Immature natural killer cell (primary cell): ENCODE data around the gene MTPN. TPM values are rescaled to one million over a fixed set of nuclear protein-coding genes. Genes with fewer than 3 reads are reported as not detected.

Experiments
- DNase-seq, 3 donors: peaks; one replicate each; pipeline ENCODE4 v3.0.0; 2022; ENCODE audit warnings: mixed read lengths in 1 of 3
- H3K27ac Mint-ChIP-seq, 6 donors: one replicate each; pipeline ENCODE4 v1.8.0; 2020; ENCODE audit warnings: mixed read lengths in 6 of 6, mild to moderate bottlenecking in 5 of 6, inconsistent platforms in 4 of 6, moderate library complexity in 3 of 6
- H3K27me3 Mint-ChIP-seq, 3 donors: one replicate each; pipeline ENCODE4 v1.8.0; 2020 to 2021; ENCODE audit warnings: low read depth in 3 of 3, mild to moderate bottlenecking in 3 of 3, mixed read lengths in 3 of 3, moderate library complexity in 3 of 3, inconsistent platforms in 1 of 3
- H3K36me3 Mint-ChIP-seq, 3 donors: one replicate each; pipeline ENCODE4 v1.8.0; 2020; ENCODE audit warnings: mixed read lengths in 3 of 3, inconsistent platforms in 2 of 3, mild to moderate bottlenecking in 2 of 3
- H3K4me1 Mint-ChIP-seq, 2 donors: one replicate each; pipeline ENCODE4 v1.8.0; 2020; ENCODE audit warnings: inconsistent platforms in 2 of 2, mild to moderate bottlenecking in 2 of 2, mixed read lengths in 2 of 2, moderate library complexity in 1 of 2
- H3K4me3 Mint-ChIP-seq, 5 donors: one replicate each; pipeline ENCODE4 v1.8.0; 2020; ENCODE audit warnings: mild to moderate bottlenecking in 5 of 5, mixed read lengths in 5 of 5, inconsistent platforms in 3 of 5, moderate library complexity in 3 of 5
- H3K9me3 Mint-ChIP-seq, 6 donors: one replicate each; pipeline ENCODE4 v1.8.0; 2020; ENCODE audit warnings: mild to moderate bottlenecking in 6 of 6, mixed read lengths in 6 of 6, inconsistent platforms in 4 of 6, moderate library complexity in 3 of 6
- polyA plus RNA-seq, 3 donors: library from polyadenylated mRNA; unstranded; fragments of 300-500 nt; fragmentation: Illumina TruSeq; gene quantifications; one replicate each; pipeline ENCODE4 v1.2.3, GENCODE V29; 2021

MTPN gene
- polyA plus RNA-seq, 3 donors from 2014 or later = 153 to 200 (median 197) TPM

GRCh38 chr7:135920478-135920877 lies 56.7 kb downstream of the MTPN start:
- Mint-ChIP-seq H3K27me3 (peaks cover 0 to 3% (median 3%) of the 10 kb centered on the region in 3 donors), H3K27ac (no peak overlapping the region), H3K4me1 (peaks cover 10 to 23% of the 10 kb centered on the region in 2 donors), H3K9me3 (no peaks in the 10 kb centered on the region), H3K36me3 (peaks cover 10 to 38% (median 19%) of the 10 kb centered on the region in 3 donors), H3K4me3 (no peak overlapping the region)
- DNase-seq = no peak

DNA sequence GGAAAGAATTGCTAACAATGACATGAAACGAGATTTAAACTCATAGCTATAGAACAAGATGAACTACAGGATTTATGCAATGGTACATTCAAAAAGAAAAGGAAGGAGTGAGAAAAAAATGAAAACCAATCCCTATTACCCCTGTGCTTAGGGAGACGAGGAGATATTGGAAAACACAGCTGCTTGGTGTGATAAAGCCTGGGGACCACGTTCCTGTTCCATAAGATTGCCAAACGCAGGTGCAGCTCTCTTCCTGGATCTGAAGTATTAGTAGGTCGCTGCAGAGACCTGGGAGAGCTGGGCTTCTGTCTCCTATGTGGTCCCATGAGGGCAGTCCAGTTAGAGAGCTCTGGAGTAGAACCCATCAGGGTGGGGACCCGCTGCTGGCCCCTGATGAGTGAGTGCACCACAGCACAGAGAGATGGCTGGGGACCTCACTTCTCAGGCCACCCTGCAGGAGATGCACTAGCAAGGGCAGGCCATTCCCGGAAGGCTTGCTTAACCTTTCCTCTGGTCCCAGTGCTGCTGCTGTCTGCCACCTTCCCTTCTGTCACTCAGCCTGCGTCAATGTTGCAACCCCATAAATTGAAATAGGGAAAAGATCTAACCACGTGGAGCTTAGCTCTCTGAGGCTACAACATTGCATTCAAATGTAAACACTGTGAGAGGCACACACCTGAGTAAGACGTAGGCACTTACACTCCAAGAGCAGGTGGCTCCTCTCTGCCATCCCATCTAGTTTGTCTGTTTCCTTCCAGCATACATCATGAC lies 57.9 kb downstream of the MTPN start:
- peaks cover 0 to 4% (median 3%) of the 10 kb centered on the region in 3 donors for H3K27me3 Mint-ChIP-seq
- peaks cover 7 to 45% (median 19%) of the 10 kb centered on the region in 3 donors for H3K36me3 Mint-ChIP-seq
- H3K27ac Mint-ChIP-seq = no peak overlapping the region
- peaks cover 8 to 21% of the 10 kb centered on the region in 2 donors for H3K4me1 Mint-ChIP-seq
- peaks cover 0 to 5% (median 0%) of the 10 kb centered on the region in 6 donors for H3K9me3 Mint-ChIP-seq
- H3K4me3 Mint-ChIP-seq = no peak overlapping the region
- DNase-seq = no peak

DNA sequence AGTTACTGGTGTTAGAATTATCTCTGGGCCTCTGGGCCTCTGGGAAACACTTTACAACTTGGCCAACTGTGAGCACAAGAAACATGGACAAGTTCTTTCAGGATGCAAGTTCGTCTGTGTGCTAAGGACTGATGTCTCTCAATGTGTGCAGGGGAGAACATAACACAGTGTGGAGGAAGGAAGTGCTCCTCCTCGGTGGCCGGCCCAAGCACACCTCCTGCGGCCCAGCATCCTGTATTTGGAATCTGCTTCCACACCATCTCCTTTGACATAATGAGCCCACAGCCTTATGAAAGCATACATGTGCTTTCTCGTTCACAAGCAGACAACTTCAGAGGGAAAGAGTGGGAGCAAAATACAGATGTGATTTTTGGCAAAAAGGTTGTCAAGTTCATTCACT lies 59.0 kb downstream of the MTPN start:
- Mint-ChIP-seq H3K27me3 (peaks cover under 1 to 5% (median 3%) of the 10 kb centered on the region in 3 donors), H3K4me1 (peaks cover 9 to 15% of the 10 kb centered on the region in 2 donors), H3K36me3 (peaks cover 7 to 45% (median 22%) of the 10 kb centered on the region in 3 donors), H3K4me3 (no peak overlapping the region), H3K9me3 (peaks cover 0 to 5% (median 0%) of the 10 kb centered on the region in 6 donors), H3K27ac (no peak overlapping the region)
- DNase-seq = no peak

- no peak overlapping the region for H3K27ac Mint-ChIP-seq
- H3K27me3 Mint-ChIP-seq = peaks cover 2 to 6% (median 3%) of the 10 kb centered on the region in 3 donors
- peaks cover 0 to 5% (median 0%) of the 10 kb centered on the region in 6 donors for H3K9me3 Mint-ChIP-seq
- H3K4me3 Mint-ChIP-seq = no peak overlapping the region
- H3K4me1 Mint-ChIP-seq = peaks cover 9 to 15% of the 10 kb centered on the region in 2 donors
- peaks cover 7 to 41% (median 23%) of the 10 kb centered on the region in 3 donors for H3K36me3 Mint-ChIP-seq
- DNase-seq = no peak
Observed at GRCh38 chr7:135917721-135918120, 59.4 kb downstream of the MTPN start.

DNA sequence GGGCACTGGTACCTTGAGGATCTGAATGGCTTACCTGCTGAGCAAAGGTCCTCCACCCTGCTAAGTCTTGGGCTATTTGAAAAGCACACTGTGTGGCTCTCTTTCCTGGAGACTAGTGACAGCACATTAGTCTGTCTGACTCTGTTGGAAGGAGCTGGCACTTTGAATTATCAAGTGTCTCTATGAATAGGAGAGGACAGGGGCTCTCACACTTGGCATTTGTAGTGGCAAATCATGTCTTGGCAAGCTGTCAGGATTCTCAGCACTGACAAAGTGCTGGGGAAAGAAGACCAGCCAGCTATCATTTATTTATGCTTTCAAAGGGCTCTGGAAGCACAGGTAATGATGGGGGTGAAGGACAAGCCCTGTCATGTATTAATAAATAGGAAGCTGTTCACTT lies 62.8 kb downstream of the MTPN start:
- Mint-ChIP-seq H3K36me3 (peaks cover 6 to 33% (median 22%) of the 10 kb centered on the region in 3 donors), H3K4me3 (no peak overlapping the region), H3K27me3 (peaks cover 0 to 3% (median 2%) of the 10 kb centered on the region in 3 donors), H3K4me1 (peaks cover 9 to 14% of the 10 kb centered on the region in 2 donors), H3K9me3 (peaks cover 0 to 5% (median 0%) of the 10 kb centered on the region in 6 donors), H3K27ac (no peak overlapping the region)
- DNase-seq = no peak

DNA sequence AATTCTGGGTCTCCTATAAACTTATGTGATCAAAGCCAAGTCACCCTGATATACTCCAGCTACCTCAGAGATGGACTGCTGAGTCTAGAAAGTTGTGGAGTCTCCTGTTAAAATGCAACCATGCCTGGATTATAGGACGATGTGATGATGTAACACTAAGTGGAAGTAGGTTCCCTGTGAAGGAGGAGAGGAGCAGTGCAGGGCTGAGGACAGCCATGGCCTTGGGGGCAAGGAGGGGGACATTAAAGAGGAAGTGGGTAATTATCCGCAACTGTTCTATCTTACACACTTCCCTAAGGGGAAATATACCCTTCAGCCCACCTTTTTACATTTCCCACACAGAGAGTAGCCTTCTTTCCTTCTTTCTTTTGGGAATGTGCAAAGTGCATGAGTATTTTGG lies 63.8 kb downstream of the MTPN start:
- Mint-ChIP-seq H3K4me1 (peaks cover 8 to 13% of the 10 kb centered on the region in 2 donors), H3K9me3 (peaks cover 0 to 5% (median 0%) of the 10 kb centered on the region in 6 donors), H3K27me3 (peaks cover 2 to 5% (median 2%) of the 10 kb centered on the region in 3 donors), H3K36me3 (peaks cover 6 to 29% (median 22%) of the 10 kb centered on the region in 3 donors), H3K27ac (no peak overlapping the region), H3K4me3 (no peak overlapping the region)
- DNase-seq = no peak

- peaks cover 0 to 5% (median 0%) of the 10 kb centered on the region in 6 donors for H3K9me3 Mint-ChIP-seq
- H3K4me1 Mint-ChIP-seq = peaks cover 6 to 15% of the 10 kb centered on the region in 2 donors
- no peak overlapping the region for H3K4me3 Mint-ChIP-seq
- DNase-seq = no peak
- peaks cover 6 to 14% (median 12%) of the 10 kb centered on the region in 3 donors for H3K36me3 Mint-ChIP-seq
- peaks cover 2 to 11% (median 3%) of the 10 kb centered on the region in 3 donors for H3K27me3 Mint-ChIP-seq
- no peak overlapping the region for H3K27ac Mint-ChIP-seq
Observed at GRCh38 chr7:135911099-135911498, 66.1 kb downstream of the MTPN start.

- peaks cover 11 to 20% of the 10 kb centered on the region in 2 donors for H3K4me1 Mint-ChIP-seq
Observed at GRCh38 chr7:135910393-135911036, 66.6 kb downstream of the MTPN start.

GRCh38 chr7:135905858-135906257 lies 71.3 kb downstream of the MTPN start:
- H3K9me3 Mint-ChIP-seq = no peaks in the 10 kb centered on the region

More at GRCh38 chr7:135910393-135911036, 66.6 kb downstream of the MTPN start:
- Mint-ChIP-seq H3K27ac (no peak overlapping the region), H3K9me3 (peaks cover 0 to 5% (median 0%) of the 10 kb centered on the region in 6 donors), H3K27me3 (peaks cover 2 to 13% (median 3%) of the 10 kb centered on the region in 3 donors), H3K36me3 (peaks cover 2 to 10% (median 7%) of the 10 kb centered on the region in 3 donors), H3K4me3 (no peak overlapping the region)
- DNase-seq = no peak

DNA sequence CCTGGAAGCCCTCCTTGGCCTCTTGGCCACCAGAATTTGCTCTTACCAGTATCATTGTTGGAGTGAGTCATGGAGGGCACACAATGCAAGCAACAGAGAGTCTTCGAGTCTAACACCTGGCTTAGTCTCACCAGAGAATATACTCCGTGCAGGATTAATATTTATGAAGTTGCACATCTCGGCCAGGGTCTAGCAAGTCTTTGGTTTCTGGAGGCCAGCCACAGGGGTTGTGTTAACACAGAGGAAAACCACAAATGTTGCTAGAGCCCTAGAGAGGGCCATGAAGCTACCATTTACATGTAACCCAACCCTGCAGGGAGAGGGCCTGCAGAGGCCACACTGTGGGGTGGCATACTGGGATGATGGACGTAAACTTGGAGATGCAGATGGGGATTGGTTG lies 71.8 kb downstream of the MTPN start:
- peak; percentile 58 to 68 (median 66) for DNase-seq
- Mint-ChIP-seq H3K27me3 (peaks cover 3 to 19% (median 17%) of the 10 kb centered on the region in 3 donors), H3K27ac (peak overlapping the region; percentile 9 to 72 (median 28)), H3K9me3 (no peaks in the 10 kb centered on the region), H3K4me3 (peak overlapping the region; percentile 31 to 76 (median 52)), H3K36me3 (peaks cover 0 to 4% (median 0%) of the 10 kb centered on the region in 3 donors), H3K4me1 (peaks cover 51 to 63% of the 10 kb centered on the region in 2 donors)

More at GRCh38 chr7:135905858-135906257, 71.3 kb downstream of the MTPN start:
- Mint-ChIP-seq H3K4me3 (peak overlapping the region; percentile 19 to 48 (median 36)), H3K4me1 (peaks cover 47 to 58% of the 10 kb centered on the region in 2 donors), H3K27ac (peak overlapping the region in 1 of 6 donors; percentile 22), H3K27me3 (peaks cover 3 to 19% (median 17%) of the 10 kb centered on the region in 3 donors), H3K36me3 (peaks cover 0 to 4% (median 0%) of the 10 kb centered on the region in 3 donors)
- DNase-seq = no peak

DNA sequence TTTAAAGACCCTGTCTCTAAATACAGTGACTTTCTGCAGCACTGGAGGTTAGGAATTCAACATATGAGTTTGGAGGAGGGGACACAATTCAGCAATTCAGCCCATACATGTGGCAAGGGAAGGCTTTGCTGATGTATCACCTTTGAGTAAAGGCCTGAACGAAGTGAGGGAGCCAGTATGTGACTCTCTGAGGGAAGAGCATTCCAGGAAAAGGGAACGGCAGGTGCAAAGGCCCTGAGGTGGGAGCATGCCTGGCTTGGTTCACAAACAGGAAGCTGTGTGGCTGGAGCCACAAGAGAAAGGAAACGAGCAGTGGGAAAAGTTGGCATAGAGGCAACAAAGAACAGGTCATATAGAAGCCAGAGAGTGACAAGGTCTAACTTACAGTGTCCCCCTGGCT lies 72.9 kb downstream of the MTPN start:
- peaks cover 61 to 74% of the 10 kb centered on the region in 2 donors for H3K4me1 Mint-ChIP-seq
- peaks cover 3 to 19% (median 17%) of the 10 kb centered on the region in 3 donors for H3K27me3 Mint-ChIP-seq
- H3K9me3 Mint-ChIP-seq = no peaks in the 10 kb centered on the region
- H3K4me3 Mint-ChIP-seq = peak overlapping the region; percentile 23 to 76 (median 52)
- peaks cover 0 to 4% (median 0%) of the 10 kb centered on the region in 3 donors for H3K36me3 Mint-ChIP-seq
- peak overlapping the region in 1 of 6 donors; percentile 41 for H3K27ac Mint-ChIP-seq
- no peak for DNase-seq

- H3K27ac Mint-ChIP-seq = peak overlapping the region; percentile 67 to 88 (median 86)
- H3K4me1 Mint-ChIP-seq = peaks cover 63 to 75% of the 10 kb centered on the region in 2 donors
- peaks cover 3 to 17% (median 14%) of the 10 kb centered on the region in 3 donors for H3K27me3 Mint-ChIP-seq
- peak; percentile 59 to 69 (median 60) for DNase-seq
- peak overlapping the region; percentile 70 to 87 (median 80) for H3K4me3 Mint-ChIP-seq
- peaks cover 0 to 4% (median 0%) of the 10 kb centered on the region in 3 donors for H3K36me3 Mint-ChIP-seq
- no peaks in the 10 kb centered on the region for H3K9me3 Mint-ChIP-seq
Observed at GRCh38 chr7:135901585-135902540, 75.3 kb downstream of the MTPN start.
